Small intestine (tissue), 7 donors: Measurements from ENCODE around the gene OR5H6. TPM values are rescaled to one million over a fixed set of nuclear protein-coding genes. Genes with fewer than 3 reads are reported as not detected.
"Not testable (repeated sequence)": the region's sequence is repeated elsewhere in the genome, so short reads cannot be mapped to it uniquely, and the experiment has no call there.

Experiments
- DNase-seq, 2 donors: peaks; one replicate each; pipeline versions ENCODE4 v3.0.0 to v3.0.0-alpha.2; 2013
- FAIRE-seq: peaks from 2 replicates; lab custom pipeline; 2012; peaks lifted over from hg19 to GRCh38; lab: Jason Lieb, UNC
- H3K27ac ChIP-seq, 3 donors: one replicate each; pipeline ENCODE4 v1.5.1; 2013; ENCODE audit warnings: low read length in 2 of 3, mild to moderate bottlenecking in 2 of 3, control low read depth in 1 of 3, inconsistent platforms in 1 of 3, low read depth in 1 of 3, moderate library complexity in 1 of 3
- H3K27me3 ChIP-seq, 3 donors: one replicate each; pipeline ENCODE4 v1.6.1; 2013; ENCODE audit warnings: low read length in 3 of 3, inconsistent platforms in 1 of 3; ENCODE audit not compliant: control insufficient read depth in 3 of 3, insufficient read depth in 3 of 3
- H3K36me3 ChIP-seq, 3 donors: one replicate each; pipeline ENCODE4 v1.6.1; 2013; ENCODE audit warnings: low read length in 3 of 3, inconsistent platforms in 1 of 3, low read depth in 1 of 3, mild to moderate bottlenecking in 1 of 3, moderate library complexity in 1 of 3; ENCODE audit not compliant: control insufficient read depth in 3 of 3, insufficient read depth in 2 of 3
- H3K4me1 ChIP-seq, 3 donors: one replicate each; pipeline ENCODE4 v1.6.1; 2013; ENCODE audit warnings: low read length in 2 of 3, inconsistent platforms in 1 of 3, low read depth in 1 of 3, mild to moderate bottlenecking in 1 of 3, moderate library complexity in 1 of 3; ENCODE audit not compliant: control insufficient read depth in 3 of 3, insufficient read depth in 2 of 3
- H3K4me3 ChIP-seq, 3 donors: one replicate each; pipeline ENCODE4 v1.5.1; 2013; ENCODE audit warnings: low read length in 3 of 3, control low read depth in 1 of 3, inconsistent platforms in 1 of 3, low read depth in 1 of 3, mild to moderate bottlenecking in 1 of 3, moderate library complexity in 1 of 3
- H3K9me3 ChIP-seq, 2 donors: one replicate each; pipeline ENCODE4 v1.6.1; 2013; ENCODE audit warnings: low read depth in 1 of 2, low read length in 1 of 2; ENCODE audit not compliant: control insufficient read depth in 2 of 2, insufficient read depth in 1 of 2
- WGBS, 3 donors: extraction: QIAGEN DNeasy Blood & Tissue Kit; methylation state at CpG; one replicate each; pipeline ENCODE4 v1.1.7; 2013; 5-methylcytosine and 5-hydroxymethylcytosine counted together
- polyA plus RNA-seq, 4 donors: library from polyadenylated mRNA; stranded (reverse) in 3 of 4; unstranded in 1 of 4; fragments of 200-250 nt in 3 of 4; fragments of 120-200 nt in 1 of 4; gene quantifications; one replicate each; pipeline versions ENCODE4 v1.2.1 to v1.2.3, GENCODE V29; 2013
- donor health status: healthy with polysubstance abuse.
- donor health status: control.
- donor health status: control.
- donor health status: Bipolar disorder and iron deficiency.
- donor health status: healthy.

Gene OR5H6
- polyA plus RNA-seq, 4 donors = not detected

GRCh38 chr3:98246142-98246541 is 17.9 kb upstream of the OR5H6 start:
- Histone ChIP-seq H3K36me3 (no peaks in the 10 kb centered on the region), H3K4me1 (no peaks in the 10 kb centered on the region), H3K4me3 (no peak overlapping the region), H3K9me3 (peaks cover 0 to 4% of the 10 kb centered on the region in 2 donors), H3K27ac (no peak overlapping the region), H3K27me3 (no peaks in the 10 kb centered on the region)
- 87 to 90% (median 88%) methylated on average over 10 of the region's 10 CpGs for WGBS, 3 donors
- no peak for DNase-seq
- FAIRE-seq = no peak

GRCh38 chr3:98256026-98256425 is 8.0 kb upstream of the OR5H6 start:
- 74 to 79% (median 75%) methylated on average over 5 of the region's 5 CpGs for WGBS, 3 donors
- H3K27ac ChIP-seq, FAIRE-seq, H3K4me1 ChIP-seq, H3K36me3 ChIP-seq, H3K4me3 ChIP-seq, DNase-seq, H3K27me3 ChIP-seq: not testable (repeated sequence)
- peaks cover 0 to 12% of the 10 kb centered on the region in 2 donors for H3K9me3 ChIP-seq

- H3K36me3 ChIP-seq = no peaks in the 10 kb centered on the region
- FAIRE-seq (no peak), DNase-seq (no peak)
- peaks cover 0 to 12% of the 10 kb centered on the region in 2 donors for H3K9me3 ChIP-seq
- H3K27ac ChIP-seq = no peak overlapping the region
- H3K27me3 ChIP-seq = no peaks in the 10 kb centered on the region
- WGBS, 3 donors = 50 to 77% (median 74%) methylated on average over 2 of the region's 2 CpGs
- no peak overlapping the region for H3K4me3 ChIP-seq
- no peaks in the 10 kb centered on the region for H3K4me1 ChIP-seq
Measured at GRCh38 chr3:98259707-98260106, 4.3 kb upstream of the OR5H6 start.

GRCh38 chr3:98262046-98262445 is 2.0 kb upstream of the OR5H6 start:
- Histone ChIP-seq H3K36me3 (no peaks in the 10 kb centered on the region), H3K4me3 (no peak overlapping the region), H3K27me3 (no peaks in the 10 kb centered on the region), H3K9me3 (peaks cover 0 to 12% of the 10 kb centered on the region in 2 donors), H3K27ac (no peak overlapping the region), H3K4me1 (no peaks in the 10 kb centered on the region)
- DNase-seq = no peak
- WGBS, 3 donors = 74 to 84% (median 79%) methylated on average over 2 of the region's 2 CpGs
- FAIRE-seq = no peak

DNA sequence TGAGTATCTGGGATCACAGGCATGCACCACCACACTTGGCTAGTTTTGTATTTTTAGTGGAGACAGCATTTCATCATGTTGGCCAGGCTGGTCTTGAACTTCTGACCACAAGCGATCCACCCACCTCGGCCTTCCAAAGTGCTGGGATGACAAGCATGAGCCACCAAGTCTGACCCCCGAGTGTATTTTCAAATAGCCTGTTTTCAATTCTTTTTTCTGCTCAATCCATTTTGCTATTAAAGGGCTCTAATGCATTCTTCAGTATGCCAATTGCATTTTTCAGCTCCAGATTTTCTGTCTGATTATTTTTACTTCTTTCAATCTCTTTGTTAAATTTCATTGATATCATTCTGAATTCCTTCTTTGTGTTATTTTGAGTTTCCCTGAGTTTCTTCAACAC is 5.8 kb downstream of the OR5H6 start:
- peaks cover 0 to 19% of the 10 kb centered on the region in 2 donors for H3K9me3 ChIP-seq
- no peaks in the 10 kb centered on the region for H3K27me3 ChIP-seq
- H3K4me1 ChIP-seq = no peaks in the 10 kb centered on the region
- WGBS, 3 donors = 78 to 86% (median 80%) methylated on average over 3 of the region's 3 CpGs
- no peak overlapping the region for H3K4me3 ChIP-seq
- DNase-seq = no peak
- no peak overlapping the region for H3K27ac ChIP-seq
- FAIRE-seq = no peak
- H3K36me3 ChIP-seq = no peaks in the 10 kb centered on the region

- Histone ChIP-seq H3K9me3 (peaks cover 2 to 22% of the 10 kb centered on the region in 2 donors), H3K27me3 (no peaks in the 10 kb centered on the region), H3K27ac (no peak overlapping the region), H3K4me3 (no peak overlapping the region), H3K36me3 (no peaks in the 10 kb centered on the region), H3K4me1 (no peaks in the 10 kb centered on the region)
- no peak for DNase-seq
- 76 to 79% (median 77%) methylated on average over 3 of the region's 3 CpGs for WGBS, 3 donors
- FAIRE-seq = no peak
Measured at GRCh38 chr3:98272126-98272525, 8.1 kb downstream of the OR5H6 start.

GRCh38 chr3:98274914-98275313 is 10.9 kb downstream of the OR5H6 start:
- Histone ChIP-seq H3K36me3 (no peaks in the 10 kb centered on the region), H3K9me3 (peaks cover 2 to 22% of the 10 kb centered on the region in 2 donors), H3K27ac (no peak overlapping the region), H3K27me3 (no peaks in the 10 kb centered on the region), H3K4me1 (no peaks in the 10 kb centered on the region), H3K4me3 (no peak overlapping the region)
- WGBS, 3 donors = 75 to 86% (median 82%) methylated on average over 3 of the region's 3 CpGs
- no peak for FAIRE-seq
- no peak for DNase-seq

- WGBS, 3 donors = 61% methylated on average over 2 of the region's 2 CpGs
- Histone ChIP-seq H3K27me3 (no peaks in the 10 kb centered on the region), H3K36me3 (no peaks in the 10 kb centered on the region), H3K9me3 (no peaks in the 10 kb centered on the region), H3K27ac (no peak within 1 kb of the TSS), H3K4me3 (no peak within 1 kb of the TSS), H3K4me1 (no peaks in the 10 kb centered on the region)
- DNase-seq = no peak
- FAIRE-seq = no peak
Measured at GRCh38 chr3:98282205-98282604, 18.2 kb downstream of the OR5H6 start, which contains the start of gene OR5H2. TSS of gene OR5H2 (plus strand) at chr3:98282505. CDS start at chr3:98282903, 398 bp downstream.

- Histone ChIP-seq H3K27ac (no peak overlapping the region), H3K9me3 (peaks cover 0 to 11% of the 10 kb centered on the region in 2 donors), H3K4me3 (no peak overlapping the region), H3K27me3 (no peaks in the 10 kb centered on the region), H3K36me3 (no peaks in the 10 kb centered on the region), H3K4me1 (no peaks in the 10 kb centered on the region)
- DNase-seq (no peak), FAIRE-seq (no peak)
- 34 to 76% (median 61%) methylated on average over 1 of the region's 1 CpG for WGBS, 3 donors
Measured at GRCh38 chr3:98290916-98291315, 26.9 kb downstream of the OR5H6 start.
